IPS-11a (cell line): ENCODE data around the gene ECE1.

ENCODE experiments used
- H3K4me3 ChIP-seq: one replicate; pipeline ENCODE4 v1.5.1; 2013; ENCODE audit warnings: low read depth, low read length, control low read depth

ECE1 gene

GRCh38 chr1:21325731-21326387 lies 35.6 kb upstream of the ECE1 start:
- no peak overlapping the region for H3K4me3 ChIP-seq

GRCh38 chr1:21325231-21325718 lies 35.0 kb upstream of the ECE1 start:
- no peak overlapping the region for H3K4me3 ChIP-seq

GRCh38 chr1:21324368-21325141 lies 34.3 kb upstream of the ECE1 start:
- H3K4me3 ChIP-seq, result no peak overlapping the region

- no peak overlapping the region for H3K4me3 ChIP-seq
These were observed 32.8 kb upstream of the ECE1 start for GRCh38 chr1:21323091-21323490.

GRCh38 chr1:21322681-21323016 lies 32.4 kb upstream of the ECE1 start:
- H3K4me3 ChIP-seq, result no peak overlapping the region

GRCh38 chr1:21321963-21322680 lies 31.9 kb upstream of the ECE1 start:
- no peak overlapping the region for H3K4me3 ChIP-seq

- no peak overlapping the region for H3K4me3 ChIP-seq
These were observed 30.3 kb upstream of the ECE1 start for GRCh38 chr1:21320410-21321108.

- H3K4me3 ChIP-seq, result no peak overlapping the region
These were observed 29.5 kb upstream of the ECE1 start for GRCh38 chr1:21319447-21320407.

GRCh38 chr1:21318714-21319159 lies 28.5 kb upstream of the ECE1 start:
- no peak overlapping the region for H3K4me3 ChIP-seq

GRCh38 chr1:21318057-21318713 lies 27.9 kb upstream of the ECE1 start:
- H3K4me3 ChIP-seq, result no peak overlapping the region

GRCh38 chr1:21317690-21318043 lies 27.4 kb upstream of the ECE1 start:
- no peak overlapping the region for H3K4me3 ChIP-seq

- H3K4me3 ChIP-seq, result no peak overlapping the region
These were observed 26.9 kb upstream of the ECE1 start for GRCh38 chr1:21317035-21317689.

GRCh38 chr1:21314743-21315396 lies 24.6 kb upstream of the ECE1 start:
- no peak overlapping the region for H3K4me3 ChIP-seq

GRCh38 chr1:21313886-21314721 lies 23.8 kb upstream of the ECE1 start:
- no peak overlapping the region for H3K4me3 ChIP-seq

- H3K4me3 ChIP-seq, result no peak overlapping the region
These were observed 23.1 kb upstream of the ECE1 start for GRCh38 chr1:21313203-21313885.

GRCh38 chr1:21312407-21312992 lies 22.2 kb upstream of the ECE1 start:
- no peak overlapping the region for H3K4me3 ChIP-seq

- H3K4me3 ChIP-seq, result no peak overlapping the region
These were observed 20.8 kb upstream of the ECE1 start for GRCh38 chr1:21311016-21311415.
